Measurements from ENCODE around the gene RHOB.
"Not testable (repeated sequence)": the region's sequence is repeated elsewhere in the genome, so short reads cannot be mapped to it uniquely, and the experiment has no call there.

Gene RHOB

GRCh38 chr2:20431301-20431698, 15.6 kb upstream of the RHOB start:
- no peak for TF ChIP-seq CTCF (conservative IDR thresholded peaks at IDR 0.05; ENCODE audit: control insufficient read depth, insufficient read depth, low read depth, low read length)
- no peak for DNase-seq (ENCODE audit: low read depth)
- no peak overlapping the region for H3K4me3 ChIP-seq (ENCODE audit: control insufficient read depth, low read depth, low read length)

GRCh38 chr2:20431772-20432171, 15.1 kb upstream of the RHOB start:
- no peak for DNase-seq (ENCODE audit: low read depth)
- no peak for TF ChIP-seq CTCF (conservative IDR thresholded peaks at IDR 0.05; ENCODE audit: control insufficient read depth, insufficient read depth, low read depth, low read length)
- H3K4me3 ChIP-seq (ENCODE audit: control insufficient read depth, low read depth, low read length) = no peak overlapping the region

GRCh38 chr2:20432714-20433113, 14.2 kb upstream of the RHOB start:
- H3K4me3 ChIP-seq (ENCODE audit: control insufficient read depth, low read depth, low read length) = no peak overlapping the region
- no peak for DNase-seq (ENCODE audit: low read depth)
- no peak for TF ChIP-seq CTCF (conservative IDR thresholded peaks at IDR 0.05; ENCODE audit: control insufficient read depth, insufficient read depth, low read depth, low read length)

- H3K4me3 ChIP-seq (ENCODE audit: control insufficient read depth, low read depth, low read length) = no peak overlapping the region
- DNase-seq (ENCODE audit: low read depth) = no peak
- no peak for TF ChIP-seq CTCF (conservative IDR thresholded peaks at IDR 0.05; ENCODE audit: control insufficient read depth, insufficient read depth, low read depth, low read length)
Measured at GRCh38 chr2:20433249-20433648, 13.6 kb upstream of the RHOB start.

GRCh38 chr2:20433946-20434553, 12.8 kb upstream of the RHOB start:
- H3K4me3 ChIP-seq (ENCODE audit: control insufficient read depth, low read depth, low read length) = no peak overlapping the region
- TF ChIP-seq CTCF (conservative IDR thresholded peaks at IDR 0.05; ENCODE audit: control insufficient read depth, insufficient read depth, low read depth, low read length) = no peak
- DNase-seq (ENCODE audit: low read depth) = no peak

- no peak overlapping the region for H3K4me3 ChIP-seq (ENCODE audit: control insufficient read depth, low read depth, low read length)
- no peak for TF ChIP-seq CTCF (conservative IDR thresholded peaks at IDR 0.05; ENCODE audit: control insufficient read depth, insufficient read depth, low read depth, low read length)
- no peak for DNase-seq (ENCODE audit: low read depth)
Measured at GRCh38 chr2:20434588-20435294, 12.1 kb upstream of the RHOB start.

- not testable (repeated sequence) for DNase-seq (ENCODE audit: low read depth); H3K4me3 ChIP-seq (ENCODE audit: control insufficient read depth, low read depth, low read length)
Measured at GRCh38 chr2:20435456-20435855, 11.4 kb upstream of the RHOB start.

Measured in fibroblast of mammary gland (primary cell).